GM21529 (cell line): ENCODE results near the gene PRLHR.
A peak's percentile ranks its signal among the peaks of the same experiment; 100 is the strongest.

ENCODE experiments used
- ATAC-seq: cut with Tn5 transposase; IDR thresholded peaks from one replicate; pipeline ENCODE4 v1.9.1; 2021; ENCODE audit not compliant: unreplicated experiment

Gene PRLHR

DNA sequence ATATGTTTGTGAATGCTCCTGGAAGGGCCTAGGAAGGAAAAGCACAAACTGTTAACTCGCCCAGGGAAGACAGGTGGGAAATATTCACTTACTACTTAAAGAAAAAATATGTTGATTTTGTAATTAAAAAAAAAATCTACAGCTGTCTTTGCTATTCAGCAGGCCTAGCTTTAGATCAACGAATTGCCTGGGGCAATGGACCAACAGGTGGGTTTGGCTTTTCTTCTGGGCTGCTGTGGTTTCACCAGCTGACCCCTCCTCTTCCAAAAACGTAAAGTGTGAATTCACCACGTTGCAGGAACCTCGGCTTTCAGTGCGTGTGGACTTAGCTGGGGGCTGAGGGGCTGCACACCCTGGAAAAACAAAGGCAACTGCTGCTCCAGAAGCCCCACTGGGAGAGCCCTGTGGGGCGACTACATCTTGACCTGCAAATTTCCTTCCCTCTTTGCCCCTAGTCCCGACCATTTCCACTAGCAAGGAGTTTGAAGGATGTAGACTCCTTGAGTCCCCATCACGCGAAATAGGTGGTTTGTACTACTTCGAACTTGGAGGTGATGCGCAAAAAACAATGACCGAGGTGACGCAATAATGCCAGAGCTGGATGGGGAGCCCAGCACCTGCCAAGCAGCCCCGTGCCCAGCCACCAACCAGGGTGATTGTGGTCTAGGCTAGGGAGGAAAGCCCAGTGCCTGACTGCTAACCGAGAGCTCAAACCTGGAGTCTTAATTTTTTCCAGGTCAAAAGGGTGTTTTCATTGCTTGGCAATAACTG is 7.4 kb downstream of the PRLHR start:
- no peak for ATAC-seq

DNA sequence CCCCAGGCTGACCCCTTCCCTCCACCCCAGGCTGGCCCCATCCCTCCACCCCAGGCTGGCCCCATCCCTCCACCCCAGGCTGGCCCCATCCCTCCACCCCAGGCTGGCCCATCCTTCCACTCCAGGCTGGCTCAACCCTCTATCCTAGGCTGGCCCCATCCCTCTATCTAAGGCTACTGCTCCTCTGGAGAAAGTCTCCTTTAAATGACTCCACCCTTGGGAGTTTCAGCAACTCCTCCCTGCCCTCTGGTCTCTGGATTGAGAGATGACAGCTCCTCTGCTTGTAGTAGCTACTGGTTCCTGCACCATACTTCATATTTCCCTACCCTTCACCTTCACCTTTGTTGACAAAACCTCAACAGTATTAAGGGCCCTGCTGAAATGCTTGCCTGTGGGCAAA is 8.5 kb downstream of the PRLHR start:
- ATAC-seq = no peak

DNA sequence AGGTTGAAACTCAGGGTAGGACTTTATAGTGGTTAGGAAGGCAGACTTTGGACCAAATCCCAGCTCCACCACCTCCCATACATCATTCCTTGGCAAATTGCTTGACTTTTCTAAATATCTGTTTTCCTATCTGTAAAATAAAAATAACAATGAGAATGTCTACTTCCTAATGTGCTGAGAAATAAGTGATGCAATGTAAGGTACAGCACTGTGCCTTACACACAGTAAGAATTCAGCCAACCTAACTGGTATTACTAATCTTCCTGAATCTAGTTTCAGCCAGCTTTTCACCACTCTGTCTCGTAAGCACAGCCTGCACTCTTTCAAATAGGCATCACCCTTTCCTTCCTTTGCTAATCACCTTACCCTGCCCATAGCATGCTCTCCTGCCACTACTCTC is 9.7 kb downstream of the PRLHR start:
- ATAC-seq = no peak

DNA sequence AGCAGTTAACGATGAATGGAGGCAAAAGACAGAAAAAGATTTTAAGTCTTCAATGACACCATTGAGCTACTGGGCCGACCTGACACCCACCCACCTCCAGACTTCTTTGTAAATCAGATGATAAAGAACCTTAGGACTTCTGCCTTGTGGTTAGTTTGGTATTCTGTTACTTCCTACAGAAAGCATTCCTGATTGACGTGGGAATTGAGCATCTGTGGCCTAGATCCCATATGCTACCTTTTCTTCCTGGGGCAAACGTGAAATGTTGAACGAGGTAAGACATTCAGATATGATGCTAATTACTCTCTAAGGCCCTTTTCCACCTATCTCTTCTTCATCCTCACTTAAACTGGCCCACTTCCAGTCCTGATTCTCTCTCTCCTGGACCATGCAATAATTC is 10.2 kb downstream of the PRLHR start:
- no peak for ATAC-seq

DNA sequence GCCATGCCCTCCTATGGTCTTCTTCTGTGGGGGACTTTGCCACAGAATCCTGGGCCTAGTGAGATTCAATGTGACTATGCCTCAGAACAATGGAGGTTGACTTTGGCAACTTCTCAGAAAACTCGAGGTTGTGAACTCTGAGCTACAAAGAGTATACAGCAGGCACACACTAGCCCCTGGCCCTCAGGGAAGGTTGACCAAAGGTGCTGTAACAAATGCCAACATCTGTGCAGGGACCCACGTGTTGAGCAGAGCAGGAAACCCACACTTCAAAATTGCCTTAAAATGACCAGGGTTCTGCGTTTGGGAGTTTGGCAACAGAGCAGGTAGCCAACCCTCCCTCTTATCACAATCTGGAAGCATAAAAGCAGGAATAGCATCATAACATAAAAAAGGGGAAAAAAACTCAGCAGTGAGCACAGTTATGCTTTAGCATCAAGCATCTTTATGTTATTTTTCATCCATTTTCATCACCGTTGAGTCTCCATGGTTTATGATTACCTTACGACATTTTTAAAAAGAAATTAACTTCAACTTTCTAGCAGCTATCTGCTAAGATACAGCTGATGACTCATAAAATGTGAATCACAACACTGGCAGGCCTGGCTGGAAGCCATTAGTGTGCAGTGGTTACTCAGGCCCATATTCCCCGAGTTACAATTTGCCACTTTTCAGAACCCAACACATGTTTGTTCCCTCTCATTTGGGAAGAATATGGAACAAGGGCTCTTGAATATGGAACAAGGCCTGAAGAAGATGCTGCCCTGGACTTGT is 11.1 kb downstream of the PRLHR start:
- ATAC-seq = no peak

DNA sequence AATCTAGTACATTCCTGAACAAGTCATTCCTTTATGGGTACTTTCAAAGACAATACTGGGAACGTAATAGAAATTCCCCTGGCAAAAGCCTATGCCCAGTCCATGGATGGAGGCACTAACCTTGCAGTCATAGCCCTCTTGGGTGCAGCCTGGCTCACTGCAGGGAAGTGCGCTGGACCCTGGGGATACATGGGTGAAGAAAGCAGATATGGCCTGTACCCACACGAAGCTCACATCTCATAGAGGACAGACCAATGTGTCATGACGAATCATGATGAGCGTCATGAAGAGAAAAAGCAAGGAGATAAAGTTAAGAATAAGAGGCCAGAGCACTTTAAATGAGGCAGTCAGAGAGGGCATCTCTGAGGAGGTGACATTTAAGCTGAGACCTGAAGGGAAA is 11.8 kb downstream of the PRLHR start:
- no peak for ATAC-seq

DNA sequence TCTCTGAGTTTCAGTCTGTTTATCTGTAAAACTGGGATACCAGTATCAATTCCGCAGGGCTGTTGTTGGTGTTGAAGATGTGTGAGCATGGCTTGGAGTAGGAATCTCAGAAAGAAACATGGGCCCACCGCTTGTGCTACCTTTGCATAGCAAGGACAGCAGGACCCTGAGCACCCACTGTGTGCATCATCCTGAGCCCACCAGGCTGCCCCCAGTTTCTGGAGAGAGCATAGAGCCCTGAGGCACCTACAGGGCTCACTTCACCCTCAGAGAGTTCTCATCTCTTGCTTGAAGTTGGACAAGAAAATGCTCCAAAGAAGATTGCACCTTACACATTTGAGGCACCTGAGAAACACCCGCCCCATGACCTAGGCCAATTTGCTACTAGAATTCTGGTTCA is 12.9 kb downstream of the PRLHR start:
- ATAC-seq = no peak

DNA sequence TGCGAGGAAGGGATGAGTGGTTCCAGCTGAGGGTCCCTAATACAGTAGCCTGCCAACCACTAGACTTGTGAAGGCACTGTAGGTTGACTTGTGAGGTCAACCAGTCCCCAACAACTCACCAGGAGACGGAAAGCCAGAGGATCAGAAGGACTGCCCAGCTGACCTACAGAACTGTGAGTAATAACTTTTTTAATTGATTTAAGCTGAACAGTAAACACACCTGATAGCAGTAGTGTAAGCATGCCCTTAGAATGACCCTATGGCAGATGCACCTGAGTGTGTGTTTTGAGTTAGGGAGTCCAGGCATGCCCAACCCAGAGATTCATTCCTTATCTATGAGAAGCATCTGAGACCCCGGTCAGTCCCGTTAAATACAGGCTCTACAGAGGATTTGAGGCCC is 14.1 kb downstream of the PRLHR start:
- no peak for ATAC-seq

DNA sequence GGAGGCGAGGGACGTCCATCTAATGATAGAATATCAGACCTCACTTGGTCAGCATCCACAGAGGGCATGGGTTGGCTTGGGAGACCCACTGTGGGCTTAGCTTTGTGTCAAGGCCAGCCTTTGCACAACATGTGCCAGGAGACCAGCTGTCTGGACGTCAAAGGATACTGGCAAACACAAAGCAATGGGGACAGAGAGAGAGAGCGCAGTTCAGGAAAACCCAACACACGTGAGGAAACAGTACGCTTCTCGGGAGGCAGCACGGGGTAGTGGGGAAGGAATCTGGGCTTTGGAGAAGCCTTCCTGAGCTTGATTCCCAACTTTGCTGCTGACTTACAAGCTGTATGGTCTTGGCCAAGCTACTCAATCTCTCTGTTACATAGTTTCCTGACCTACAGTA is 14.7 kb downstream of the PRLHR start:
- ATAC-seq = no peak

DNA sequence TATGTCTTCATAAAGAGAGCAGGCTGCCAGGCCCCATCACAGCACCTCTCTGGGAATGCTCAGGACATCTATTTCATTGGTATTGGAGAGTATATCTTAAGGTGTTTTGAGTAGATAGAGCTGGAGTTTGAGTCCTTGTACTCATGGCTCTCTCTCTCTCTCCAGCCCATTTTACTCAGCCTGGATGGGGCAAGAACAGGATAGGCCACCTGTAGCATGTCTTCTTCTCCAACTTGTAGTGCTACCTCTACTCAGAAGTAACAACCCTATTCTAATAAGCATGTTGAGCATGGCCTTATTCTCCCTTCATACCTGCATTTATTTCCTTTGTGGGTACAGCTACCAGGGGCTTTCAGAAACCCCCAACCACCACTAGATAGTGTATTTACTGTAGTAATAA is 21.9 kb downstream of the PRLHR start:
- ATAC-seq = no peak

DNA sequence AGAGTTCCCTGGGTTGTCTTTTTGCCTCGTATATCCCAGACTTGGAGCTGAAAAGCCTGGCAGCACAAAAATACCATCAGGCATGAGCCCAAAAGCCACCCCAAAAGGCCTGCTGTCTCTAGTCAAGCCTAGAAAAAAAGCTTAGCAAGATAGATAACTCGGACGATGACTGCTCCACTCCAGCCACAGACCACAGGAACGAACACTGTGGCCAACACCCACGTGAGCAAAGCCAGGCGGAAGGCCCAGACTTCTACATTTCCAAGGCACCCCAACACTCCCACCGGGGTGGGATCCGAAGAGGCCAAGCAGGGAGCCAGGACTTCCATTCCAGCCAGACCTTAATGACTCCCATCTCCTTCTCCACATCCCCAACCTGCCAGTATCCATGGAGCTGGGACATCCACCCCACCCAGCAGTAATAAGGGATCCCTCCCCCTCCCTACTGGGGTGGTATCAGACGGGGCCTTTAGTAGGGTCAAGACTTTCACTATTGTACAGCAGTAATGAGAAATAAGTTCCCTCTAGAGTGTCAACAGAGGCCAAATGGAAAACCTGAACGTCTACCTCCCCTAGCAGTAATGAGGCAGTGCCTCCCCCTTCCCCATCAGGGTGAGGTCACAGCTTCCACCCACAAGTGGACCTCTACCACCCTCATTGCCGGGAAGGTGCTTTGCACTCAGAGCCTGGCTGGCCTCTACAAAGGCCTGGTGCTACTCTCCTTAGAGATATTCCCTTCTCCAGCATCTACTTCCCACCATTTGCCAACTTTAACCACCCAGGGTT is 23.0 kb downstream of the PRLHR start:
- ATAC-seq = no peak

DNA sequence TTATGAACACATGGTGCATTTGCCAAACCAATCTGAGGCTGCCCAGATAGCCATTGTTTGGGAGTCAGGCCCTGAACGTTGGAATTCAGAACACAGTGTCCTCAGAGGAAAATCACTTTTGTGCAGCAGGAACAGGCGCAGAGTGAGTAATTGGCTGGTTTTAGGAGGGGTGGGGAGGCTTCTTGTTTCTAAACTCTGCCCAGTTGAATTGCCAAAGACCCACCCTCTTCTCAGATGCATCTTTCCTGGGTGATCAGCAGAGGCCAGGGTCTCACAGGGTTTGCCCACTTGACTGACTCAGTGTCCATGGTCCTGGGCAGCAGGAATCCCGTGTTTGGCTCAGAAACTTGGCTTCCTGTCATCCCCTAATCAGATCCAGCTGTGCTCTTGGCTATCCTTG is 24.3 kb downstream of the PRLHR start:
- no peak for ATAC-seq

DNA sequence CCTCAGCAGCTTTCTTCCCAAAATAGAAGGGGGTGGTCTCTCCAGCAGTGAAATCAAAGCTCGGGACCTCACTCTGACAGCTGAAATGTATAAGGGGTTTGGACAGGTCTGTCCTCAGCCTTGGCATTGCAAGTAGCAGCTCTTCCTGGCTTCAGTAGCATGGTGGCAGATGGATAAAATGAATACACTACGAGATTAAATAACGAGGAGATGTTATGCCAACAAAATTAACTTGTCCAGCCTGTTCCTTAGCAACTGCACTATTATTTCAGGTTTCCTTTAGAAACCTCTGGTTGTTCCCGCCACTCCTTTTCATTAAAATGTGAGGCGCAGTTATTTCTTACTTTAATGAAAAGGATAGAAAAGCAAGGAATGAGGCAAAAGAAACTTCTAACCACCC is 24.9 kb downstream of the PRLHR start:
- ATAC-seq = no peak

DNA sequence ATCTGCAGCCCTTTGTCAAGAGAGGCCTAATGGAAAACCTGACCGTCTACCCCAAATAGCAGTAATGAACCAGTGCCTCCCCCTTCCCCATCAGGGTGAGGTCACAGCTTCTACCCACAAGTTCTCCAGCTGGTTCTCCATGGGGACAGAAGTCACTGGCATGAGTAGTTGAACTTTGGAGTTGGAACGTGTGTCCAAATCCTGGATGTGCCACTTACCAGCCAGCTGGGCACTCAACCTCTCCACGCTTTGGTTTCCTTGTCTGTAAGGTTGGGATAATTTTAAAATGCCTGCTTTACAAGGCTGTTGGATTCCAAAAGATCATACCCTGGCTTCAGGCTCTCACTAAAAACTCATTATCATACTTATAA is 25.6 kb downstream of the PRLHR start:
- ATAC-seq = no peak

DNA sequence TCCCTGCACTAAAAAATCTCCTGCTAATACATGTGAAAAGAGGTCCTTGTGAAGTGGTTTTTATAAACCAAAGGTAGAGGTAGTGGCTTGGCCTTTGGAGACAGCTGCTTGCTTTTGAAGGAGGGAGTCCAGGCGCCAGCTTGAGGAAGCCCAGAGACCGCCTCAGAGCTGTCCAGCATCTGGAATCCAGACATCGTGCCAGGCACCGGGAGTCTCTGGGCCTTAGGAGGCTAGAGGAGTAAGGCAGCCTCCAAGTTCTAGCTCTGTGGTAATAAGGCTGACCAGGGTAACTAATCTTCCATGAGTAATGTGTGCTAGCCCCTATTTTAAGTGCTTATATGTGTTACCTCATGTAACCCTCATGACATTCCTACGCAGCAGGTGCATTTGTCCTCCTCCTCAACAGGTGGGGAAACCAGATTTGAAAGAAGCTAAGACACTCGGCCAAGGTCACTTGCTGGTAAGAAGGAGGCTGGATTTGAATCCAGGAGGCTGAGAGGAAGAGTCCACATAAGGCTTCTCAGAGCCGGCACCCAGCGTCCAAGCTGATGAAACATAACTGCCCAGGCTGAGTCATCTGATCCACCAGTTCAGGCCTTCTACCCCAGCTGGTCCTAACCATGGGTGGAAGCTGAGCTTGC is 26.1 kb downstream of the PRLHR start:
- ATAC-seq = no peak

DNA sequence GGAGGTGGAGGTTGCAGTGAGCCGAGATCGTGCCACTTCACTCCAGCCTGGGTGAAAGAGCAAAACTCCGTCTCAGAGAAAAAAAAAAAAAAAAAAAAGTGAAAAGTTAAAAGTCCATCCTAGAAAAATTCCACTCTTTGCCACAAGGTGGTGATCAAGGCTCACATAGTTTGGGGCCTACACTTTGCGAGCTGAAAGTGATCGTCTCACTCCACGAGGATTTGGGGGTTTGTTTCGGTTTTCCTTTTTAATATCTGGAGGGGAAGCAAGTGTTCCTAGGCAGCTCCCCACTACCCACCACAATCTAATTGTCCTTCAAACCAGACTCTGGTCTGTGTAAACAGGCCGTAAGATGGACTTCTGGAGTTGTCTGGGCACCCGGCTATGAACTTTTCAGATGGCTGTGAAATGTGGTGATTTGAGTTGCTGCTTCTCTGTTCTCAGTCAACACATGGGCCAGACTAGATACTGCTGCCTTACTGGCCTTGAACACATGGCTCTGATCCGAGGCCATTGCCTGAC is 27.1 kb downstream of the PRLHR start:
- peak; percentile 73 for ATAC-seq

DNA sequence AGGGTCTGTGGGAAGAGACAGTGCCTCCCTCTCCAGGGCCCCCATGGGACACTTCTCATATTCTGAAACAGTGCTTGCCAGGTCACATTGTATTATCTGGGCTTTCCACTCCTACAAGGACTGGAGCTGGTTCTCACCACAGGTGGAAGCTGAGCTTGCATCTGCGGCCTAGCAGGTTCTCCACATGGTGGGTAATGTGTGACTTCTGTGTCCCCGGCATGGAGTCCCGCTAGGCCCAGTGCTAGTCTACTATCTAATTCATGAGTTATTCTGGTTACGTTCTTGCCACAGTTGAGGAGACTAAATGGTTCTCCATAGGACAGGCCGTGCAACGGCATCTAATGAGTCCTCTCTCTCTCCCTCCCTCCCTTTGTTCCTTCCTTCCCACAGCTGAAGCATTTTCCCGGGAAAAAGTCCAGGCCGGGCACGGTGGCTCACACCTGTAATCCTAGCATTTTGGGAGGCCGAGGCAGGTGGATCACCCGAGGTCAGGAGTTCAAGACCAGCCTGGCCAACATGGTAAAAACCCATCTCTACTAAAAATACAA is 27.7 kb downstream of the PRLHR start:
- no peak for ATAC-seq

DNA sequence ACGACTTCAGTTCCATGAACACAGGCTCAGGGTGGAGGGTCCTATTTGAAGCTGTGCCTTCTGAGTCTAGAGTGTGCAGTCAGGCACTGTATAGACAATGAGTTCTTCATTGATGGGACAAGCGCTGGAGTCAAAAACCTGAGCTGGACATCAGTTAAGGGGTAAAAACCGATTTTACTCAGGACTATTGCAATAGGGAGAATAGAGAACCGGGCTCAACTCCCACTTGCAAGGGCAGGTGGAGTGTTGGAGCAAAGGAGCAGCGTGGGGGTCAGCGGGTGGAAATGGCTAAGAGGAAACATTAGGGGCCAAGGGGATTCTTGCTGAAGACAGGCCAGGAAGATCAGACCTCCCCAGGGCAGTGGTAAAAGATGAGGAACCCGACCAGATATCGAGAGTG is 28.5 kb downstream of the PRLHR start:
- no peak for ATAC-seq

DNA sequence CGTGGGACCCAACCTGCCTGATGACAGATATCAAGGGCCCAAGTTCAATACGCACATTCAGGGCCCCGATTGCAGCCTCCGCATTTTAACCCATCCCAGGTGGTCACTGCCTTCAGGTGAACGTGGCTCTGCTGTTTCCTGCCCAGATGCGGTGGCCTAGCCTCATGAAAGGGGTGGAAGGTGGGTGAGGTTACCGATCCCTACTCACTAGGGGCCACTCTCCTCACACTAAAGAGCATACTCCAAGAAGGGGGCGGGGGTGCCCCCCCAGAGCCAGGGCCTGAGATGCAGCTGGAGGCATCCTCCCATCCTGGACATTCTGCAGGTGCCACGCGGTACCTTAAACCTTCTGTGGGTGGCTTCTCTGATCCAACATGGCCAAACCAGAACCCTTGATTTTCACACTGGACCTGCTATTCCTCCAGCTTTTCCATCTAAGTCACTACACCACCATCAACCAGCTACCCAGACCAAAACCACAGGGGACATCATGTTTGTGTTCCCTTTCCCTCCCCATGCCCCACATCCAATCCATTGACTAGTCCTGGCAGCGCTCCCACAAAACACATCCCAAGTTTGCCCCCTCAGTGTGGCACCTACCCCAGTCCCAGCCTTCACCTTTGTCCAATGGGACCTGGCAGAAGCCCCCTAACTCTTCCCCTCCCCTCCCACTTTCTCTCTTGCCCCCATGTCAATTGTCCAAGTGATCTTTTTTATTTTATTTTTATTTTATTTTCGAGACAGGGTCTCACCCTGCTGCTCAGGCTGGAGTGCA is 30.0 kb downstream of the PRLHR start:
- ATAC-seq = no peak

DNA sequence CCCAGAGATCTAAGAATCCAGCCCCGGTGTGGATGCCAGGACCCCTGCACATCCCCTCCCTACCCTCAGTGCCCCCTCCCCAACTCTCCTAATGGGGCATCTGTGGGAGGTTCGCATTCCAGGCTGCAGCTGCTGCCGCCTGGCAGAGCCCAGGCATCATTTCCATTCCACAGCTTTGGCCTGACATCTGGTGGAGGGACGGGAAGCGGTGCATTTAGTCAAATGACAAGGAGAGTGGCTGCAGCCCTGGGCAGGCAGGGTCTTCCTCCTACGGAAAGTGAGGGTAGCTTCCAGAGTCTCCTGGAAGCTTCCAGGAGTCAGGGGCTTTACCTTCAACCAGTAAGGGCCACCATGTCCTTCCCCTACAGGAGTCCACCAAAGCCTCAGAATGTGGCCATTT is 30.8 kb downstream of the PRLHR start:
- no peak for ATAC-seq
